Choroid plexus epithelial cell (primary cell): Measurements from ENCODE around the gene SNTG2.

ENCODE experiments used
- DNase-seq: peaks from one replicate; pipeline ENCODE4 v3.0.0-alpha.2; 2010; ENCODE audit warnings: low read depth
- H3K4me3 ChIP-seq: 2 replicates; pipeline ENCODE4 v1.5.1; 2011; ENCODE audit warnings: low read depth, mild to moderate bottlenecking, control low read depth, low read length, moderate library complexity
- TF ChIP-seq, protein P1 (sequence below): conservative IDR thresholded peaks from 2 replicates; pipeline ENCODE4 v1.5.1; 2011; ENCODE audit warnings: low read depth, mild to moderate bottlenecking, control low read depth, inconsistent platforms, low read length, moderate library complexity

The SNTG2 gene

DNA sequence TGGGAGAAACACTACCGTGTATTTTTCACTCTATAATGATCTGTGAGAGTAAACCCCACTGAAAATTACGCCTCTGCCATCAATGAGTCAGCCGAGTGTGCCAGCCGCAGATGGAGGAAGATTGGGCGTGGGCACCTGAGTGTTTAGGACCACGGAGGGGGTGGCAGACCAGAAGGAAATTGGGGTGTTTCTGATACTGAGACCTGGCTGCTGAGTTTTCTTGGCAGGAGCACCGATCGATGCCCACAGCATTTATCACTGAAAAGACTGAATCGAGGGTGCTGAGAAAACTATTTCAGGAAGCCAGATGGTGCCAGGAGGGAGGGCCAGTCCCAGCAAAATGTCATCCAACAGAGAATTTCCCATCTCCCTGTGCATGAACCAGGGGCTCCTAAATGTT is 370.7 kb downstream of the SNTG2 start:
- no peak for DNase-seq
- TF ChIP-seq, protein P1, sequence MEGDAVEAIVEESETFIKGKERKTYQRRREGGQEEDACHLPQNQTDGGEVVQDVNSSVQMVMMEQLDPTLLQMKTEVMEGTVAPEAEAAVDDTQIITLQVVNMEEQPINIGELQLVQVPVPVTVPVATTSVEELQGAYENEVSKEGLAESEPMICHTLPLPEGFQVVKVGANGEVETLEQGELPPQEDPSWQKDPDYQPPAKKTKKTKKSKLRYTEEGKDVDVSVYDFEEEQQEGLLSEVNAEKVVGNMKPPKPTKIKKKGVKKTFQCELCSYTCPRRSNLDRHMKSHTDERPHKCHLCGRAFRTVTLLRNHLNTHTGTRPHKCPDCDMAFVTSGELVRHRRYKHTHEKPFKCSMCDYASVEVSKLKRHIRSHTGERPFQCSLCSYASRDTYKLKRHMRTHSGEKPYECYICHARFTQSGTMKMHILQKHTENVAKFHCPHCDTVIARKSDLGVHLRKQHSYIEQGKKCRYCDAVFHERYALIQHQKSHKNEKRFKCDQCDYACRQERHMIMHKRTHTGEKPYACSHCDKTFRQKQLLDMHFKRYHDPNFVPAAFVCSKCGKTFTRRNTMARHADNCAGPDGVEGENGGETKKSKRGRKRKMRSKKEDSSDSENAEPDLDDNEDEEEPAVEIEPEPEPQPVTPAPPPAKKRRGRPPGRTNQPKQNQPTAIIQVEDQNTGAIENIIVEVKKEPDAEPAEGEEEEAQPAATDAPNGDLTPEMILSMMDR: no peak
- no peak overlapping the region for H3K4me3 ChIP-seq

DNA sequence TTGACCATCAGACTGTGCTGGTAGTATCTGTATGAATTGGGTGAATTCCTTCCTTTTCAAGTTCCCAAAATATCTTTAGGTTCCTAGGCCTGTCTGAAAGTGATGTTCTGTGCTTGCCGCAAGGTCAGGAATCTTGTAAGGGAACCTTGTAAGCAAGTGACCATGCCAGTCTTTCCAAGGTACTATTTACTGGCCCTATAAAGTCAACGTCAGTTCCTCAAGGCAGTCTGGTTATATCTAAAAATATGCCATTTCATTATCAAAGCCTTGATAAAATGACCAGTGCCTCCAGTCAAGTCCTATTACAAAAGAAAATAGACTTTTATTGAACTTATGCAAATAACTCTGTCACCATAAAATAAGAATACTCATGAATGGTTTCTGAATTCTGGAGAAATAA is 374.2 kb downstream of the SNTG2 start:
- H3K4me3 ChIP-seq: no peak overlapping the region
- DNase-seq: no peak
- TF ChIP-seq, protein P1: no peak

DNA sequence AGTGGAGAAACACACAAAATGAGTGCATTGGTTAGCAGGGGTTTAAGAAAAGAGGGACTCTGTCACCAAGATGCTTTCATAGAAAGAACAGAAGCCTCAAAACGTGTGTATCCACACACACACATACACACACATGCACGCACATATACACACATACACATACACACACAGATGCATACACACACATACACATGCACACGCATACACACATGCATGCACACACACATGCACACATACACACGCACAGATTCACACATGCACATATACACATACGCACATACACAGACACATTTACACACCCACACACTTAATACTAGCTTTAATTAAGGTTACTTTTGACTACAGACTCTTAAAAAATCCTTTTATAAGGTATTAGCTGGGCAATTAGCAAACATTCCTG is 378.0 kb downstream of the SNTG2 start:
- no peak for DNase-seq
- TF ChIP-seq, protein P1: no peak
- H3K4me3 ChIP-seq: no peak overlapping the region

DNA sequence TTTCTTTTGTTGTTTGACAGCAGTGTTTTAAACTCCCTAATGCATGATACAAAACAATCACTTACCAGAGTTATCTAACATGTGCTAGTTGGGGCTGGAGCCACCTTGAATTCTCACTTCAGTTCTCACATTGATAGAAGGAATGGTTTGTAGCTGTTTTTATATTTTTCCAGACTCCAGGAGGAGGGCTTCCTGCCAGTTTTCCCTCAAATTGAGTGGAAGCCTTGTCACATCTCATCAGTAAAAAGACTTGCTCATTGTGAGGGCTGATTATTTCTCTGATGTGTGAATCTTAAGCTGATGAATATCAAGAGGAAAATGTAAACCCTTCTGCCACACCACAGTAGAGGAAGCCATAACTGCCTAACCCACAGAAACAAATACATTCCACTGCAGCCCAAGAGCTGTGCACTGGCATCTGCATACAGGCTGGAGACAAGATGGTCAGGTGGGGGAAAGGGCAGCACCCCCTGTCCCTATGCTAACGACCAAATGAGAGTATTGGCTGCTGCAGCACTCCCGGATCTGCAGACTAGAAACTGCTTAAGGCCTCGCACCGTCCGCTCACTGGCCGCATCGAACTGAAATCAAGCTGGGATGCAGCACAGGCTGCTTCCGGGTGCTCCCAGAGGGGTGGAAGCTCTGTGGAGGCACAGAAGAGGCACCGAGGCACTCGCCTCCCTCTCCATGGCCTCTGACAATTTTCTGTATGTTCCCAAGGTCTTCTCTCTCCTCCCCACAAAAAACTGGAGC is 388.9 kb downstream of the SNTG2 start:
- TF ChIP-seq, protein P1: no peak
- DNase-seq: no peak
- no peak overlapping the region for H3K4me3 ChIP-seq

DNA sequence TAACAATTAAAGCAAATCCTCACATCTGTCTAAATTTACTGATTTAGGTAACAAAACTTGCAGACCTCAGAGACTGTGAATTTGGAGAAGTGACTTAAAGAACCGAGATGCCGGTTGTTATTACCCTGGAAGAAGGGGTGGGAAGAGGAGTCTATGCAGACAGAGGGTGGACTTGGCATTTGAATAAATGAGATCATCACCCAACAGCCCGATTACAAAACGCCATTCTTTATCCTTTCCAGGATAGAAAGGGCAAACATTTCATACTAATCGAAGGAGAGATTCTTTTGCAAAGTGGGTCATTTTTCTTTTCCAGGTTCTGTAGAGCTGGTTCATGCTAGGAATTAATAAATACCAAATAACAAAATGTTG is 389.5 kb downstream of the SNTG2 start:
- DNase-seq: no peak
- TF ChIP-seq, protein P1: no peak
- H3K4me3 ChIP-seq: no peak overlapping the region

DNA sequence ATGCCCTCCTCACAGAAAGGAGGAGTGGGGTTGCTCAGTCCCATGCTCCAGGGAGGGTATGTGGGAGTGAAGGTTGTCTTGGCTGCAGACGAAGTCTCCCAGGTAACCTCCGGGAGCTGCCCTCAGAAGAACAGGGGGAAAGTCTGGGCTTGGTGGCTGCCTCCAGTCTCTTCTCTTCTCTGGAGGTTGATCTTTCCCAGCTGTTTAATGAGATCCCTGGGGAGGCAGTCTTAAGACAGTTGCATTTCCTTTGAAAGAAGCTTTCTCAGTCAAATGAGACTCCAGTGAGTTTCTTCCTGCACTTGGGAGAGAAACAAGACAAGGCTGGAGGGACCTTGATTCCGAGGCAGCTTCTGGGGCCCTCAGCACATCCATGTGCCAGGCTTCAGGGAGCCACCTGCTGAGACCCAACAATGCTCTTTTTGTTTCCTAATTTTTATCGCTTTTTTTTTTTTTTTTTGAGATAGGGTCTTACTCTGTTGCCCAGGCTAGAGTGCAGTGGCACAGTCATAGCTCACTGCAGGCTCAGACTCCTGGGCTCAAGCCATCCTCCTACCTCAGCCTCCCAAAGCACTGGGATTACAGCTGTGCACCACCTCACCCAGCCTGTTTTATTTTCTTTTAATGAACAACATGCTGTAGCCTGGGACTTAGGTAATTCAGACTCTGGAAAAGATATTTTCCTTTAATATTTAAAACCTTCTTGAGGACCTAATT is 390.9 kb downstream of the SNTG2 start:
- peak; percentile 0 for DNase-seq
- no peak overlapping the region for H3K4me3 ChIP-seq
- TF ChIP-seq, protein P1: no peak

DNA sequence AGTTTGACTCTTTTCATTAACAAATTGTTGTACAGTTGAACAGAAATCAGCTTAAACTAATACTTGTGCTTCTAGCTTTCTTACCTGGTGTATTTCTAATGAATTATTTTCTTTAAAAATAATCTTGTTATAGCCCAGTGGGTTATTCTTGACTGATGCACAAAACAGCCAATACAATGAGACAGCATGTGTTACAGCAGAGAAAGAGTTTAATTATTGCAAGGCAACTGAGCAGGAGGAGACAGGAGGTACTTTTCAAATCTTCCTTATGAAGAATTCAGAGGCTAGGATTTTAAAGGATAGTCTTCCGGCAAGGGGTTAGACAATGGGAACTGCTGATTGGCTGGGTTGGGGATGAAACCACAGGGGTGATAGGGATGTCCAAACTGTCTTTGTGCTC is 398.1 kb downstream of the SNTG2 start:
- no peak overlapping the region for H3K4me3 ChIP-seq
- no peak for DNase-seq
- TF ChIP-seq, protein P1: no peak
